Fibroblast of pulmonary artery (primary cell): ENCODE results near the gene MYH15.

Experiments used
- DNase-seq: peaks from one replicate; pipeline ENCODE4 v3.0.0-alpha.2; 2010; ENCODE audit warnings: low read depth
- H3K4me3 ChIP-seq: replicated peaks from 2 replicates; pipeline ENCODE4 v1.5.1; 2011; ENCODE audit warnings: low read depth, mild to moderate bottlenecking, control low read depth, low read length, moderate library complexity
- CTCF ChIP-seq: IDR thresholded peaks from 2 replicates; pipeline ENCODE4 v1.5.1; 2011; ENCODE audit warnings: mild to moderate bottlenecking, control low read depth, low read length, inconsistent platforms; ENCODE audit errors: missing control alignments

MYH15 gene

DNA sequence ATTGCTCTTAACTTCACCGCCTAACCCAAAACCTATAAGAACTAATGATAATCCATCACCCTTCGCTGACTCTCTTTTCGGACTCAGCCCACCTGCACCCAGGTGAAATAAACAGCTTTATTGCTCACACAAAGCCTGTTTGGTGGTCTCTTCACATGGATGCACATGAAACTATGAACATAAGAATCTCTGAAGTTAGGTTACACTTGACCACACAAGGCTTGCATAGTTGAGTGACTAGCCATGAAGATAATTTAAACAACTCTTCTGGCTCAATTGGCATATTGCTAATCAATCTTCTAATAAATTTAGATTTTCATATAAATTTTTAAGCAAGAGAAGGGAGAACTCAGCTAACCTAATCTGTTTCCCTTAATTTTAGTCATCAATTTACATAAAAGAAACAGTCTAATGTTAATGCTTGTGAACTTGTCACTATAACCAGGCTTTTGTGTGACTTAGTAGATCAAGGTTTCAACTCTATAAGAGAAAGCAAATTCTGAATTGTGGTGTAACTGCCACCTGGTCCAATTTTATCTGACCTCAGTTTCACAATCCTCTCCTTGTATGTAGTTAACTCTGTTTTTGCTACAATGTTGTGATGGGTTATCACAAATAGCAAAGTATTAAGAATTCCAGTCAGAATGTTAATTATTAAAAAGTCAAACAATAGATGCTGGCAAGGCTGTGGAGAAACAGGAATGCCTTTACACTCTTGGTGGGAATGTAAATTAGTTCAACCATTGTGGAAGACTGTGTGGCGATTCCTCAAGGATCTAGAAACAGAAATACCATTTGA, 132.0 kb downstream of the MYH15 start:
- DNase-seq = no peak
- no peak overlapping the region for H3K4me3 ChIP-seq
- TF ChIP-seq CTCF = no peak

DNA sequence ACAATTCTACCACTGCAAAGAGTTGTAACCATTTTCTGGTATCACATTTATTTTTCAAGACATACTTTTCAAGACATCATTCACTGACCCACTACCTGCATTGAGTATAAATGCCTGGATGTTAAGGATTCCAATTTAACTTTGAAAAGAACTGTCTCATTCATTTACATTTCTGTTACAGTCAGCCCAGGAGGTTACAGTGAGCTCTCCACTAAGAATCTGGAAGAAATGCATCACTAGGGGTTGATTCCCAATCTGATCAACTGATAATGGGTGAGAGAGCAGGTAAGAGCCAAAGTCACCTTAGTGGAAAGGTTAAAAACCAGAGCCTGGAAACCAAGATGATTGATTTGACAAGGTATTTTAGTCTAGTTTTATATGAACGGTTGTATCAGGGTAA, 133.0 kb downstream of the MYH15 start:
- no peak for TF ChIP-seq CTCF
- no peak overlapping the region for H3K4me3 ChIP-seq
- no peak for DNase-seq

- no peak for DNase-seq
- TF ChIP-seq CTCF = no peak
- no peak overlapping the region for H3K4me3 ChIP-seq
These were observed 134.4 kb downstream of the MYH15 start for GRCh38 chr3:108376026-108376425.

DNA sequence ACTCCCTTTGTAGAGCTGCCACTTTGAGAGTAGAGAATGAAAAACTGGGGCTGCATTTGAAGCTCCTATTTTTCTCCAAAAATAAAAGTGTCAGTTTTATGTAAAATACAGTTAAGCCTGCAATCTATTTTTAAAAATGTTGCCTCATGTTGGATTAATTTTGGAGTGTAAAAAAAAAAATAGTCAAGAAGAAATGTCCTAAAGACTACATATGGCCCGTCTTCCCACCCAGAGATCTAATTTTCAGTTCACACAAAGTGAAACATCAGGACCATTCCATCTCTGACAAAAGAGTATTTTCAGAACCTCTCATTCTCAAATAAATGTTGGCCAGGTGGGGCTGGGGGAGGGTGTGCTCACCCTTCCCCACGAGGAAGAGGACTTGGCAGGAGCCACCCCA, 151.4 kb downstream of the MYH15 start:
- DNase-seq = no peak
- no peak overlapping the region for H3K4me3 ChIP-seq
- TF ChIP-seq CTCF = no peak

GRCh38 chr3:108357042-108357441, 153.4 kb downstream of the MYH15 start:
- DNase-seq = no peak
- H3K4me3 ChIP-seq = no peak overlapping the region
- no peak for TF ChIP-seq CTCF

- no peak overlapping the region for H3K4me3 ChIP-seq
- DNase-seq = no peak
- TF ChIP-seq CTCF = no peak
These were observed 155.8 kb downstream of the MYH15 start for GRCh38 chr3:108354562-108354961.

DNA sequence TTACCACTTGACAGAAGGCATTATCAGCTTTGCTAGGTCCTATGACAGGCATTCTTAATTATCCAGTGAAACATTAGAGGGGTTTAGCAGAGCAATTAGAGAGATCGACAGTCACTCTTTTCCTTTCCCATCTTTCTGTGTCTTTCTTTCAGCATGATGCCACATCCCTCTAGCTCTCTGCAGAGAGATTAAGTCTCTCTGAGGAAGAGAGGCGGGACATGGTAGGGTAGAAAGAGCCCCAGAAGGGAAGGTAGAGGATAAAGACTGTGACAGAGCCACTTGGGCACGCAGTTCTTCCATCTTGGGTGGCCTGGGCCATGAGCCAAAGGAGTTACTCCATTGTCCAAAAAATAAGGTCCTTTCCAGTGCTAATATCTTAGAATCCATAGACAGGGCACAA, 158.2 kb downstream of the MYH15 start:
- H3K4me3 ChIP-seq = no peak overlapping the region
- DNase-seq = no peak
- TF ChIP-seq CTCF = no peak
